Mammary epithelial cell (primary cell): Measurements from ENCODE around the gene MRPL43.

Experiments used
- EZH2 ChIP-seq: IDR thresholded peaks from 2 replicates; pipeline ENCODE4 v1.6.1; 2012; ENCODE audit warnings: low read length, inconsistent platforms, borderline replicate concordance
- TF ChIP-seq, protein P1 (sequence below), 2 donors: IDR thresholded peaks in 1 of 2; conservative IDR thresholded peaks in 1 of 2; 2 replicates each; pipeline ENCODE4 v1.5.1; 2011 to 2012; ENCODE audit warnings: inconsistent platforms in 2 of 2, low read length in 2 of 2, mild to moderate bottlenecking in 2 of 2, control low read depth in 1 of 2, low read depth in 1 of 2; ENCODE audit not compliant: insufficient read depth in 1 of 2; ENCODE audit errors: extremely low read depth in 1 of 2

DNA sequence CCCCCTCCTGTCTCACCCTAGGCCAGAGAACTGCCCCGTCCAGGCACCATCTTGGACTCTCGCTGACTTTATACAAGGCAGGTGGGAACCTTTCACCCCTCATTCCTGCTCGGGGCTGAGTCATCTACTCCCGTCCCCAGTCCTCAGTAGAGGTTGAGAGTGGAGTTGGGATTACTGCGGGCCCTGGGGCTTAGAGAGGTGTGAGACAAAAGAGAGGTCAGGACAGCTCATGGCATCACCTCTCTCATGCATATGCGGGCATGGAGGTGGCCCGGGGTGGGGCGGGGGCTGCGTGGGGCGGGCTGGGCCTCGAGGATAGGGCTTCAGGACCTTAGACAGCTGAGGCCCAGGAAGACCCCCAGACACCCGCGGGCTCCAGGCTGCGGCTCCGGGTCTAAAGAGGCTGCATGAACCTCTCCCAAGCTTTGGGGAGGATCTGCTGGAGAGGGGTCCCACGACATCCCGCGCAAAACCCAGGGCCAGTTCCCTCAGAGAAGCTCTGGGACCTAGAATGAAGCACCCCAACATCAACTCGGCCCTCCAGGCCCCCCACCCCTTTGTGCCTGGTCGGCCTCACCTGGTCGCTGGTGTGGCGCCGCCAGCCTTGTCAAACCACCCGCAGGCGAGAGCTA is 43.3 kb upstream of the MRPL43 start:
- TF ChIP-seq, protein P1, sequence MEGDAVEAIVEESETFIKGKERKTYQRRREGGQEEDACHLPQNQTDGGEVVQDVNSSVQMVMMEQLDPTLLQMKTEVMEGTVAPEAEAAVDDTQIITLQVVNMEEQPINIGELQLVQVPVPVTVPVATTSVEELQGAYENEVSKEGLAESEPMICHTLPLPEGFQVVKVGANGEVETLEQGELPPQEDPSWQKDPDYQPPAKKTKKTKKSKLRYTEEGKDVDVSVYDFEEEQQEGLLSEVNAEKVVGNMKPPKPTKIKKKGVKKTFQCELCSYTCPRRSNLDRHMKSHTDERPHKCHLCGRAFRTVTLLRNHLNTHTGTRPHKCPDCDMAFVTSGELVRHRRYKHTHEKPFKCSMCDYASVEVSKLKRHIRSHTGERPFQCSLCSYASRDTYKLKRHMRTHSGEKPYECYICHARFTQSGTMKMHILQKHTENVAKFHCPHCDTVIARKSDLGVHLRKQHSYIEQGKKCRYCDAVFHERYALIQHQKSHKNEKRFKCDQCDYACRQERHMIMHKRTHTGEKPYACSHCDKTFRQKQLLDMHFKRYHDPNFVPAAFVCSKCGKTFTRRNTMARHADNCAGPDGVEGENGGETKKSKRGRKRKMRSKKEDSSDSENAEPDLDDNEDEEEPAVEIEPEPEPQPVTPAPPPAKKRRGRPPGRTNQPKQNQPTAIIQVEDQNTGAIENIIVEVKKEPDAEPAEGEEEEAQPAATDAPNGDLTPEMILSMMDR (conservative IDR thresholded peaks at IDR 0.05 in 1 of 2, IDR thresholded peaks at IDR 0.05 in 1 of 2; ENCODE audit: extremely low read depth in 1 of 2, insufficient read depth in 1 of 2, low read depth in 1 of 2, low read length in 2 of 2): no peak
- TF ChIP-seq EZH2: no peak
